GM19328 (cell line): ENCODE measurements around the gene CORO1C.
"Not testable (repeated sequence)": the region's sequence is repeated elsewhere in the genome, so short reads cannot be mapped to it uniquely, and the experiment has no call there.

Experiments used
- ATAC-seq: cut with Tn5 transposase; IDR thresholded peaks from one replicate; pipeline ENCODE4 v1.9.1; 2021; ENCODE audit warnings: mild to moderate bottlenecking, moderate library complexity; ENCODE audit not compliant: unreplicated experiment

The CORO1C gene

DNA sequence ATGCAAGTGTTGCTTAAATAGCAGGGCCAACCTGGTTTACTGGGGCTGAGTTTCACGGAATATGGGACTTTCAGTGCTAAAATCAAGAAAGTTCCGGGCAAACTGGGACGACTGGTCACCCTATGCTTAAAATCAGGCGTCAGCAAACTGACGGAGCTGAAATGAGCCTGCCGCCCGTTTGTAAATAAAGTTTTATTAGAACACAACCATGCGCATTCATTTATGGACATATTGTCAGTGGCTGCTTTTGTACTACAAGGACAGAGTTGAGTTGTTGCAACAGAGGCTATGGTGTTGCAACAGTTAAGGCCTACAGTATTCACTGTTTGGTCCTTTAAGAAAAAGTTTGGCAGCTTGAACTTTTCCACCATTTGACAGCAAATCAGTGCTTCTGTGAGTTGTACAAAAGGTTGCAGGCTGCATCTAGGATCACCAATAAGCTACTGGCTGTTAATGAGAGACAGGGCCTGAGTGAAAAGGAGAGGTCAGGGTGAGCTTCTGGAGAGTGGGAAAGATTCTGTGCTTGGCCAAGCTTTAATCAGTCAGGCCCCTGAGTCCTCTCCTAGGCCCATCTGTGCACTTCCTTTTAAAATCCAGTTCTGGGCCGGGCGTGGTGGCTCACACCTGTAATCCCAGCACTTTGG lies 111.0 kb downstream of the CORO1C start:
- ATAC-seq, result no peak

DNA sequence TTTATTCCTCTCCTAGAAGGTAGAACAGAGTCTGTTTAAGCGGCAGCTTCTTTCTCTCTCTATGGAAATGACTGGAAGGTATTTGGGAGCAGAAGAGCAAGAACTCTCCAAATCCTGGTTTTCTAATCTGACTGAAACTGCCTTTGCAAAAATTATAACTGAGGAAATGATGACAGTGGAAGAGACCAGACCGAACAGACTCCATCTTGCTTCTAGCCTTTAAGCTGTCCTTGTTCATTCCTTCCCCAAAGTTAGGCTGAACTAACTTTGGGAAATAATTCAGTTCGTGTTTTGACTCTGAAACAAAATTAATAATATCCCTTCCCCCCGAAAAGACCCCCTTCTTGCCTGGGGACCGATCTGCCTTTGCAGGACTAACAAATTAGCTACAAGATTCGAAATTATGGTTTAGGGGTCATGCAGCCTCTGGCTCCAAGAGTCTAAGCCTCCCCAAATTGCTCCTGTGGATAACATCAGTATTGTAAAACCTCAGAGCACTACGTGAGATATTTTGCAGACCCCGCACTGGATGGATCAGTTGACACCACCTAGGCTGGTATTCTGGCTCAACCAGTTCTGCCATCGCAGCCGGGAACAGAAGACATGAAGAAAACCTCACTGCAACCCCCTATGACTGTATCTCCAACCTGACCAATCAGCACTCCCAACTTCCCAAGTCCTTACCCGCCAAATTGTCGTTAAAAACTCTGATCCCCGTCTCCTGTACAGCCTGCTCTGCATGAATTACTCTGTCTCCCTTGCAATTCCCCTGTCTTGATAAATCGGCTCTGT lies 111.8 kb downstream of the CORO1C start:
- ATAC-seq, result no peak

DNA sequence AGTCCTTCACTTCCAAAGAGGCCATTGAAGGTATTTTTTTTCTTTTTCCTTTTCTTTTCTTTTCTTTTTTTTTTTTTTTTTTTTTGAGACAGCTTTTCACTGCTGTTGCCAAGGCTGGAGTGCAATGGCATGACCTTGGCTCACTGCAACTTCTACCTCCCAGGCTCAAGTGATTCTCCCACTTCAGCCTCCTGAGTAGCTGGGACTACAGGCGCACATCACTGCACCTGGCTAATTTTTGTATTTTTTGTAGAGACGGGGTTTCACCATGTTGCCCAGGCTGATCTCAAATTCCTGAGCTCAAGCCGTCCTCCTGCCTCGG lies 112.4 kb downstream of the CORO1C start:
- not testable (repeated sequence) for ATAC-seq

DNA sequence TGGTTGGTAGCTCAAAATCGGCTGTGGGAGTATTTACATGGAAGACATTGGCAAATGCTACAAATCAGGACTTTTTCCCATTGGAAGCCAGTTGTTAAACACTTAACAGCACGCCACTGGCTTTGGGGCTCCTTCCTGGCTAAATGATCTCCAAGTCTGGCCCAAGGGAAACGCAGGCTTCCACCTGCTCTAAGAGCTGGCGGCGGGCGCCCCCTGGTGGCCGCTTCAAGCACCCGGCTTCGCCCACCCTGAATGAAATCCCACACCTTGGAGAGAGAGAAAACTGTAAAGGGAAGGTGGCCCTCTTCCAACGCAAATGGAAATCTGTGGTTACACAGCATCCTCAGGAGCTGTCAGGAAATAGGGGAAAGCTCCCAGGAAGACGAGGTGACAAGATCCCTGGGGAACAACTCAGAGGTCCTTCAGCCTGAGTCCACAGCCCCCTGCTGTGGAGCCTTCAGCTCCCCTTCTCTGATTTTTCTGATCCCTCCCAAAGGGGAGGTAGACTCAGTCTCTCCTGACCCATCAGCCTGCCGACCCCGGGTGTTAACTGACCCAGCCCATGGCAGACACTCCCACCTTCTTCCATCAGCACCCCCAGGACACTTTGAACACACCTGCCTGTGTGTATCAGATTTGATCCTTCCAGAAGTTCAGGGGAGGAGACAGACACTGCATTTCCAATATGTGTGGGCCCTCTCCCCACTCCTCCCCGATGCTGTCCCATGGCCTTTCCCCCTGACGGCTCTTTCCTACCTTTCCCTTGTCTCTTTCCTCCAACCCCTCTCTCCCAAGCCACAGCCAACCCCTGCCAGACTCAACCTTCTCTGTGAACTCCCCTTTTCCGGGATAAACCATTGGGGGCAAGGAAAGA lies 113.0 kb downstream of the CORO1C start:
- ATAC-seq, result no peak

DNA sequence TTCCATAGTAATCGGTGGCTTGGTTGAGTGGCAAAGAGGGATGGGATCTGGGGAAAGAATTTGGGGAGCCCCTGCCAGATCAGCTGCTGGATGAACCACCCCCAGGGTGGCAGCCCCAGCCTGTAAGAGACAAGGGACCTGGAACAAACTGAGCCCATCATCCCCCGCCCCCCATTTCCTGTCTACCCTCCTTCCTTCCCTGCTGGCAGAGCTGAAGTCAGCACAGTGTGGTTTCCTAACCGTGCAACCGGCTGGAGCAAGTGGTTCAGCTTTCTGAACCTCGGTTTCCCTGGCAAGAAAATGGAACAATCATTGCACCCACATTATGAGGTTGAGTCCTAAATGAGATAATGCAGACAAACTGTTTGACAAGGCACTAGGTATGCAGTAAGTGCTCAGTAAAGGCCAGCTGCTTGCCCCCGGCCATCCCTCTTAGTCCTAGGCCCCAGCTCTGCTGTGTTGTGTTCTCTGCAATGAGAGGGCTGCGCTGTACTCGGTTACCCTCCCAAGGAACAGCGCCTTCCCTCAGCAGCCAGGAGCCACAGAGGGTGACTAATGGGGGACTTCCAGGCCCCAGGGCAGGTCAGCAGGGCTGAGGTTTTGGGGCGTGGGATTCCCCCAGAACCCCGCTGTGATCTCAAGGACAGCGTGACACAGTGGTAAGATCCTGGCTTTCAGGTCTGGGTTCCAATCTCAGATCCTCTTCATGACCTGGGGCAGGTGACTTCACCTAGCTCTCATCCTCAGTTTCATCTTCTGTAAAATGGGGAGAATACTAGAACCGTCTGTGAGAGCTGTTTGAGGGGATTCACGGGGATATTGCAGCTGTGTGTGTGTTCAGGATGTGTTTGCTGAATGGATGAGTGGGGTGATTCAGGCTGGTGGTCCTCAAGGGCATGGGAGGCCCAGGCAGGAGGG lies 114.1 kb downstream of the CORO1C start:
- peak; percentile 69 for ATAC-seq

DNA sequence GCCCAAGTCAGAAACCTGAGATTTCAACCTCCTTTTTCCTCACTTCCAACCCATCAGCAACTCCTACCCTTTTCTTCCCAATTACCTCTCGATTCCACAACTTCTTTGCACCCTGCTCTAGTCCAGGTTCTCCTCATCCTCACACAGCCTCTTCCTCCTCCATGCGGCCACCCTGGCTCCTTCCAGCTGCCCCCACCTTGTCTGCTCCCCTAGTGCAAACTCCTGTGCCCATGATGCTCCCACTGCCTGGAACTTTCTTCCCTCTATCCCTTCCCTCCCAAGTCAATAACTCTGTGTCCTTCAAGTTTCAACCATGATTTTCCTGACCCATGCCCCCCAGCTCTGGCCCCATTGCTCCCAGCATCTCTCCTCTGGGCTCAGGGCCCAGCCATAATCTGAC lies 115.0 kb downstream of the CORO1C start:
- no peak for ATAC-seq

DNA sequence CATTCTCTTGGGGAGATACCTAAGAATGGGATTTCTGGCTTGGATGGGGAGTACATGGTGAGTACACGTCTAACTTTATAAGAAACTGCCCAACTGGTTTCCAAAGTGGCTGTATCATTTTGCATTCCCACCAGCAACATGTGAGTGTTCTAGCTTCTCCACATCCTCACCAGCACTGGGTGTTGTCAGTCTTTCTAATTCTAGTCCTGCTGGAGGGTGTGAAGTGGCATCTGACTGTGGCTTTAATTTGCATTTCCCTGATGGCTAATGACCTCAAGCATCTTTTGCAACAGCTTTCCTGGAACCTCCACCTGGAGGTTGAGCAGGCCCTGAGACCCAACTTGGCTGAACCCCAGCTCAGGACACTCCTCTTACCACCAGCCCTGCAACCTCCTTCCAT lies 115.4 kb downstream of the CORO1C start:
- no peak for ATAC-seq

DNA sequence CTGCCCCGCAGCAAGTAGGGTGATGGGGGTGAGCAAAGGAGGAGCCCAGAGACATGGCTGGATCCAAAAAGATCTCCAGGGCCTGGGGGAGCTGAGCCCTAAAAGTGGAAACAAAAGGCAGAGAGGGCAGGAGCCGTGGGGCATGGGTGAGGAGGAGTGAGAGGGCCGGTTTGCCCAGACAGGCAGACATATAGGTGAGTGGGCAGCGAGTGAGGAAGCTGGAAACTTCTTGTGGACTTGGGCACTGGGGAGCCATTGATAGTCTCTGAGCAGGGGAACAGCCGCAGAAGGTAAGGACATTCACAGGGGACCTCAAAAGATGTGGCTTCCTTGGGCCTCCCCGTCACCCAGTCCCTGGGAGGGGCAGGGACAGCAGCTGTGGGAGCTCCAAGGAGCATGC lies 116.7 kb downstream of the CORO1C start:
- ATAC-seq, result no peak

DNA sequence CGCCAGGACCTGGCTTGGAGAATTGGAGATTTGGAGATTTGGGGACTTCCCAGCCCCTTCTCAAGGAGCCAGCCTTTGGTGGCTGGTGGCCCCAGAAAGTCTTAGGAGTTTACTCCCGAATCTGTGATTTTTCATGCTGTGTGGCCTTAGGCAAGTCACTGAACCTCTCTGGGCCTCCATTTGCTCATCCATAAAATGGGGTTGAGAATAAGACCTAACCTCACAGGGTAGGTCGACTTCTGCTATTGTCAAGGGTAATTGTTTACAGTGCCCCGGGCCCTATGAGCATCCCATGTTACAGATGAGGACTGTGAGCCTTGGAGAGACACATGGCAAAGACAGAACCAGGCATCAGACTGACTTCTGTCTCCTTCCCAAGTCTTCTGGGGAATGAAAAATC lies 117.3 kb downstream of the CORO1C start:
- ATAC-seq, result no peak

DNA sequence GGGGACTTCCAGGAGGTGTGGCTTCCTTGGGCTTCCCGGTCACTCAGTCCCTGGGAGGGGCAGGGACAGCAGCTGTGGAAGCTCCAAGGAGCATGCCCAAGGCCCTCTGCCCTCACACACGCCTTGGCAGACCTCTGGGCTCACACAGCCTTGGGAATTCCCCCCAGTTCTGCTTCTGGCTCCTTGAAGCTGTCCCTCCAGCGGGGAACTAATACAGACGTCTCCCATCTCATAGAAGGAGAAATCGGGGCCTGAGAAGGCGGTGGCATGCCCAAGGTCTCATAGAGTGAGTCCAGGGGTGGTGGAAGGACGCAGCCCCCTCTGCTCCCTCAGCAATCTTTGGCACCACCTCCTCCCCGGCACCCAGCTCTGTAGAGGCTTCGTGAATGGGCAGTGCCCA lies 117.8 kb downstream of the CORO1C start:
- ATAC-seq, result no peak

DNA sequence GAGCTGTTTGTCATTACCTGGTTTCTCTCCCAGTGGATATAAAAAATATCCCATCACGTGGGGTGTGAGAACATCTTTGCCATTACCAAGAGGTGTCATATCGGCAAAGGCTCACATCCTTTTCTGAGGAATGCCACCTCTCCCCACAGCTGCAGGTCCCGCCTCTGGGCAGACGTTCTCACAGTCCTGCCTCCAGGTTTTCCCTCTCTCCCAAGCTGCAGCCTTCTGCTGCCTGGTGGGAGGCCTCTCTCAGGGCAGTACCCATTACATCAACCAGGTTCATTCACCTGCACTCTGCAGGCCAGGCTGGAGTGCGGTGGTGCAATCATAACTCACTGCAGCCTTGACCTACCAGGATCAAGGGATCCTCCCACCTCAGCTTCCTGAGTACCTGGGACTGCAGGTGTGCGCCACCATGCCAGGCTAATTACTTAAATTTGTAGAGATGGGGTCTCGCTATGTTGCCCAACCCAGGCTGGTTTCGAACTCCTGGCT lies 118.5 kb downstream of the CORO1C start:
- ATAC-seq, result no peak

DNA sequence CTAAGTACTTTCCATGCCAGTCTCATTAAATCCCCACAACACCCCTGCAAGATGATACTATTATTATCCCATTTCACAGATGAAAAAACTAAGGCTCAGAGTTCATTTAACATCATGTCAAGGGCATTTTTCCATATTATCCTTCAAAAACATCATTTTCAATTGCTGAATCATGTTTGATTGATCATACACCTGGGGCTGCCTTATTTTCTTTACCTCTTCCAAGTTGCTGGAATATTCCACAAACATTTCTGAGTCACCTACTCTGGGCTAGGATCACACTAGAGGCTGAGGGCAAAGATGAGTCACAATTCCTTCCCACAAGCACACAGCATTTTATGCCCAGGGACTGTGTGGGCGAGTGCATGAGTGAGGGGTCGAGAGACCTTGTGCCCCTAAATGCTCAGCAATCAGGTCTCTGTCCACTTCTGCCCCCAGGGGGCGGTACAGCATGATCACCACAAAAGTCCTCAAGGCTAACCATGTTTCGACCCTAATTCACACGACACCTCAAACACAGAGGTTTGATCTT lies 119.4 kb downstream of the CORO1C start:
- no peak for ATAC-seq

DNA sequence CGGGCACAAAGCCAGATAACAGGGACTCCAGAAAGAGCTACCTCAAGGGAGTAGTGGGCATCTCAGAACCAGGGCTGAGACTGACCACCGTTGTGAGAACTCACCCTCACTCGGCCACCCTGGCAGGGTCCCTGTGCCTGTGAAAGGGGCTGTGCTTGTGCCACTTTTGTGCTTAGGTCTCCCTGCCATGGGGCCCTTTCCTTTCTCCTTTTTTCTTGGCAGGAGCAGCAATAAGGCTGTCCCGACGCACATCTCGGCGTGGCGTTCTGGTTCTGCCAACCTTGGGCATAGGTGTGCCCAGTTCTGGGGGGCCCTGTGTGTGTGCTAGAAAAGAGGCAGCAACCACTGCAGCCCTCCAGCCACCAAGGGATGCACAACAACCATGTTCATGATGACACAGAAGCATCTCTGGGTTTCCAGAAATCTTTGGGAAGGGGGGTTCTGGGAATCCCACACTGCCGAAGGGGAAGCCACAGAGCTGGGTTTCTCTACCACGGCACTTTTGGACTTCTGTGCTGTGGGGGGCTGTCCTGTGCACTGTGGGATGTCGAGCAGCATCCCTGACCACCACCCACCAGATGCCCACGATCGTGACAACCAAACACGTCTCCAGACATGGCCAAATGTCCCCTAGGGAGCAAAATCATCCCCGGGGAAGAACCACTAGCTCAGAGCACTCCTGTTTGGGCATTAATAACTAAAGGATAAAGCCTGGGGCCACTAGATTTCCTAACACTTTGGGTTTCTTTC lies 120.3 kb downstream of the CORO1C start:
- no peak for ATAC-seq

DNA sequence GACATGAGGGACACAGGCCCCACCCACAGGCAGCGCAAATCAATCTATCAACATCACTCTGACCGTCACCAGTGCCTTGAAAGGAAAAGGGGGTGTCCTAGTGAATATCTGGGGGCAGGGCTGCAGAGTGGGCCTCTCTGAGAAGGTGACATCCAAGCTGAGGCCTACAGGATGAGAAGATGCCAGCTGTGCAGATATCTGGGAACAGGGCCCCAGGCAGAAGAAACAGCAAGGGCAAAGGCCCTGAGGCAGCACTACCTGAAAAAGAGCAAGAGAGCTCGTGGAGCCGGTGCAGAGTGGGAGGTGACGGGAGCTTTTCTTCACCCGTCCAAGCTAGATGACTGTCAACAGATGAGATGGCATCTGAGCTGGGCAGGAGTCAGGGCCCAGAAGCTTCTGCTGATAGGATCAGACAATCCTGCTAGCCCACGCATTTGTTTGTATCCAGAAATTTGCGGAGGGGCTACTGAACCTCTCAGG lies 120.9 kb downstream of the CORO1C start:
- ATAC-seq, result no peak

DNA sequence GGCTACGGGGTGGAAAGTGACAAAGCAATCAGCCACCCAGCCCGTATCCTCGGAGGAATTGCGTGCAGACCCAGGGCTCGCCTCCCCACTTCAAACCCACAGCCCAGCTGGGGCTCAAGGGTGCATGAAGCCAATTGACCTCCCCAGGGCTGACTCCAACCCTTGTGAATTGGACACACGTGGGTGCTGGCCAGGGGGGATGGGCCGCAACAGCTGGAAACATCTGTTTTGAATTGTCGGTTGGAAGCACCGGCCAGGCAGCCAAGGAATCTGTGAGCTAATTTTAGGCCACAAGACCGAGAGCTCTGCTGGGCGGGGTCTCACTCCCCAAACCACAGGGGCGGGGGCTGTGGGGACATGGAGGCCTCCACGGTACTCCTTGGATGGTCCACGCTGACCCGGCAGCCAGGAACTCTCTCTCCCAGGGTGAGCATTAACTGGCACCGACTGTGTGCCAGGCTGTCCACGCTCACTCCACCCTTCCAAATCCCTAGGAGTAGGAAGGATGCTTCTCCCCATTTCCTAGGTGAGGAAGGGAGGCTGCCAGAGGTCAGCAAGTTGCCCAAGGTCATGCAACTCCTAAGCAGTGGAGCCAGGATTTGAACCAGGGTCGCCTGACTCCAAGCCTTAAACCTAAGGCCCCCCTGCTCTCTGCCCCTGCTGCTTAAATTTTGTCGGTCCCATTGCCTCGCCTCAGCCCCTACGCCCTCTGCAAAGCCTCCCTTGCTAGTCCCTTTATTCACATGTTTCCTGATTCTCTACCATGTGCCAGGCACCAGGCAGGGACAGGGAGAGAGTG lies 121.6 kb downstream of the CORO1C start:
- ATAC-seq, result no peak

DNA sequence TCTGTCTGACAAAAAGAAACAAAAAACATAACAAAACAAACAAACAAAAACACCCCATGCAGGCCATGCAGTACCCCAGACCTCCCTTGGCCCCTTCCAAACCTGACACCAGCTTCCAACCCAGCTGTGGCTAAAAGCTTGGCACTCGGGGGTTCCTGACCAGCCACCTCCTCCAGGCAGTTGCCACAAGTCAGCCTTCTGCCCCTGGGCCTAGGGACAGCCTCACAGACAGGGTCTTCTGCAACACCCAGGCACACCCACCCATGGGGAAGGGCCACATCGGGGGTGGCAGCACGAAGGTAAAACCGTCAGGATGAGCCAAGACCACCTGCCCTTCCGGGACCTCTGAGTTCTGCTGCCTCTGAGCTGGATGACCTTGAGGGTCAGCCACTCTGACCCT lies 122.7 kb downstream of the CORO1C start:
- no peak for ATAC-seq

DNA sequence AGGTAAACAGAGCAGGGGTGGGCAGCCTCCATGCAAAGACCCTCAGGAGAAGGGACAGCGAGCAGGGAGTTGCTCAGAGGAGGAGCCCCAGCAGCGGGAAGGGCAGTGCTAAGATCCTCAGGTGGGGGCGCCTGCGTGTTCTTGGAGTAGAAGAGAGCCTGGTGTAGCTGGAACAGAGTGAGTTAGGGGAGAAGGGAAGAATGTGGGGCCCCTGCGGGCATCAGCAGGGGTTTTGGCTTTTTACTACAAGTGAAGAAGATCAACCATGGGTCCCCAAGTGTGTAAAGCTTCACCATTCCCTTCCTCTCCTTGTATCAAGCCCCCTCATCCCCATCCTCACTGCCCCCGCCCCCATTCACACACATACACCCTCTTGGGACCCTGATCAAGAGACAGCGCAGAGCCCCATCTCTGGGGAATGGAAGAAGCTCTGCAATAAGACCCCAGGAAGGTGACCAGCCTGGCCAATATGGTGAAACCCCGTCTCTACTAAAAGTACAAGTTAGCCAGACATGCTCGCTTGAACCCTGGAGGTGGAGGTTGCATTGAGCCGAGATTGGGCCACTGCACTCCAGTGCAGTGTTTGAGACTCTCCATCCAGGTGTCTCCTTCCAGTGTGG lies 123.2 kb downstream of the CORO1C start:
- no peak for ATAC-seq

DNA sequence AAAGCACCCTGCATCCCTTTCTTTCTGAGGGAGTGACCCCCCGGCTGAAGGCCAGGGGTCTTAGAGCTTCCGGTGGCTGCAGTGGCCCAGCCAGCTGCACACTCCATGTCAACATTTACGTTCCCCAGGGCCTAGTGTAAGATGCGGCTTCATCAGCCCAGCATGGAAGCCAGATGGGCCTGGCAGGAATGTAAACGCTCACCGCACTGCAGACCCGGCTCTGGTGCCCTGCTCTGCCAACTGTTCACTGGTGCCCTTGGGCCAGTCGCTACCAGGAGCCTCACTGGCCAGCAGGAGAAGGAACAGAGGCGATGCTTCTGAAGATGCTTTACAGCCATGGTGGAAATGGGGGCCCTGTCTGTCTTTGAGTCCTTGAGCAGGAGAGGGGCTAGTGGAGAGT lies 124.8 kb downstream of the CORO1C start:
- no peak for ATAC-seq
